Stimulated activated CD8-positive, alpha-beta memory T cell treated with anti-CD3 and anti-CD28 coated beads, Interleukin-2, amount 100 ng/mL, for 1 hour (primary cell): ENCODE measurements around the gene SOCS6.
"Not testable (repeated sequence)": the region's sequence is repeated elsewhere in the genome, so short reads cannot be mapped to it uniquely, and the experiment has no call there.

Source experiments
- DNase-seq, 2 donors: peaks; one replicate each; pipeline ENCODE4 v3.0.0-alpha.2; 2020; ENCODE audit warnings: low read depth in 2 of 2

The SOCS6 gene

GRCh38 chr18:70288851-70289328, at the start of gene SOCS6:
SOCS6 (plus strand) TSS chr18:70289045; CDS start chr18:70324669, 35,624 bp downstream.
- DNase-seq = no peak

- DNase-seq = no peak
These were observed 45.5 kb upstream of the SOCS6 start for GRCh38 chr18:70243131-70243929.

GRCh38 chr18:70246061-70246466, 42.8 kb upstream of the SOCS6 start:
- no peak for DNase-seq

- DNase-seq = no peak
These were observed 39.7 kb upstream of the SOCS6 start for GRCh38 chr18:70249118-70249517.

GRCh38 chr18:70249861-70250260, 39.0 kb upstream of the SOCS6 start:
- not testable (repeated sequence) for DNase-seq

GRCh38 chr18:70250781-70251180, 38.1 kb upstream of the SOCS6 start:
- no peak for DNase-seq

GRCh38 chr18:70256184-70256583, 32.7 kb upstream of the SOCS6 start:
- DNase-seq = no peak

- DNase-seq = no peak
These were observed 31.9 kb upstream of the SOCS6 start for GRCh38 chr18:70256994-70257393.

GRCh38 chr18:70258243-70258642, 30.6 kb upstream of the SOCS6 start:
- DNase-seq = no peak

GRCh38 chr18:70260683-70261082, 28.2 kb upstream of the SOCS6 start:
- DNase-seq = no peak

GRCh38 chr18:70261141-70261788, 27.6 kb upstream of the SOCS6 start:
- no peak for DNase-seq

GRCh38 chr18:70263336-70263735, 25.5 kb upstream of the SOCS6 start:
- DNase-seq = no peak

- no peak for DNase-seq
These were observed 17.1 kb upstream of the SOCS6 start for GRCh38 chr18:70271742-70272141.

- DNase-seq = no peak
These were observed 15.8 kb upstream of the SOCS6 start for GRCh38 chr18:70273021-70273420.

GRCh38 chr18:70276416-70277191, 12.2 kb upstream of the SOCS6 start:
- DNase-seq = no peak

- DNase-seq = no peak
These were observed 9.4 kb upstream of the SOCS6 start for GRCh38 chr18:70279470-70279869.

- DNase-seq = no peak
These were observed 8.6 kb upstream of the SOCS6 start for GRCh38 chr18:70280007-70280925.

GRCh38 chr18:70284976-70285620, 3.7 kb upstream of the SOCS6 start:
- no peak for DNase-seq

GRCh38 chr18:70287731-70288130, 1.1 kb upstream of the SOCS6 start:
- DNase-seq = no peak

GRCh38 chr18:70288171-70288850, 534 bp upstream of the SOCS6 start:
- DNase-seq = no peak
